Thoracic aorta (tissue), 2 donors: ENCODE data around the gene CRACR2B. TPM values are rescaled to one million over a fixed set of nuclear protein-coding genes. Genes with fewer than 3 reads are reported as not detected.

Source experiments
- ATAC-seq: fragments of 150-250 bp; one replicate; pipeline ENCODE4 v1.8.0; 2017; ENCODE audit warnings: low read depth; ENCODE audit not compliant: insufficient number of reproducible peaks, low FRiP score
- DNase-seq: peaks from one replicate; pipeline ENCODE4 v3.0.0-alpha.2; 2020; ENCODE audit warnings: low spot score
- H3K27ac ChIP-seq, 2 donors: fragments of 200-600 bp; sonication (generic); 1 replicate in 1 of 2; 2 replicates in 1 of 2; pipeline ENCODE4 v1.5.1; 2016; ENCODE audit warnings: mild to moderate bottlenecking in 2 of 2, moderate library complexity in 2 of 2
- H3K27me3 ChIP-seq: fragments of 200-600 bp; sonication (generic); replicated peaks from 2 replicates; pipeline ENCODE4 v1.6.0; 2016; ENCODE audit warnings: mild to moderate bottlenecking; ENCODE audit not compliant: insufficient read depth
- H3K36me3 ChIP-seq: fragments of 200-600 bp; sonication (generic); one replicate; pipeline ENCODE4 v1.5.1; 2016
- H3K4me1 ChIP-seq, 2 donors: fragments of 200-600 bp; sonication (generic); 1 replicate in 1 of 2; 2 replicates in 1 of 2; pipeline versions ENCODE4 v1.5.1 to v1.6.0; 2016; ENCODE audit warnings: low read depth in 2 of 2, mild to moderate bottlenecking in 1 of 2; ENCODE audit not compliant: control insufficient read depth in 1 of 2
- H3K4me3 ChIP-seq: fragments of 200-600 bp; sonication (generic); 2 replicates; pipeline ENCODE4 v1.5.1; 2016; ENCODE audit warnings: mild to moderate bottlenecking
- H3K9me3 ChIP-seq: fragments of 200-600 bp; sonication (generic); 2 replicates; pipeline ENCODE4 v1.5.1; 2016
- total RNA-seq, 2 donors: library from RNA; depleted of rRNA; stranded (reverse); fragments of >200 nt; gene quantifications; one replicate each; pipeline versions ENCODE4 v1.1.0 to v1.2.3, GENCODE V29; 2016
- TF ChIP-seq, protein P1 (sequence below): fragments of 200-600 bp; sonication (generic); IDR thresholded peaks from one replicate; pipeline ENCODE4 v1.5.1; 2019; ENCODE audit warnings: antibody characterized with exemption

CRACR2B gene
- total RNA-seq, 2 donors from 2014 or later: 9.6 to 11.6 TPM

DNA sequence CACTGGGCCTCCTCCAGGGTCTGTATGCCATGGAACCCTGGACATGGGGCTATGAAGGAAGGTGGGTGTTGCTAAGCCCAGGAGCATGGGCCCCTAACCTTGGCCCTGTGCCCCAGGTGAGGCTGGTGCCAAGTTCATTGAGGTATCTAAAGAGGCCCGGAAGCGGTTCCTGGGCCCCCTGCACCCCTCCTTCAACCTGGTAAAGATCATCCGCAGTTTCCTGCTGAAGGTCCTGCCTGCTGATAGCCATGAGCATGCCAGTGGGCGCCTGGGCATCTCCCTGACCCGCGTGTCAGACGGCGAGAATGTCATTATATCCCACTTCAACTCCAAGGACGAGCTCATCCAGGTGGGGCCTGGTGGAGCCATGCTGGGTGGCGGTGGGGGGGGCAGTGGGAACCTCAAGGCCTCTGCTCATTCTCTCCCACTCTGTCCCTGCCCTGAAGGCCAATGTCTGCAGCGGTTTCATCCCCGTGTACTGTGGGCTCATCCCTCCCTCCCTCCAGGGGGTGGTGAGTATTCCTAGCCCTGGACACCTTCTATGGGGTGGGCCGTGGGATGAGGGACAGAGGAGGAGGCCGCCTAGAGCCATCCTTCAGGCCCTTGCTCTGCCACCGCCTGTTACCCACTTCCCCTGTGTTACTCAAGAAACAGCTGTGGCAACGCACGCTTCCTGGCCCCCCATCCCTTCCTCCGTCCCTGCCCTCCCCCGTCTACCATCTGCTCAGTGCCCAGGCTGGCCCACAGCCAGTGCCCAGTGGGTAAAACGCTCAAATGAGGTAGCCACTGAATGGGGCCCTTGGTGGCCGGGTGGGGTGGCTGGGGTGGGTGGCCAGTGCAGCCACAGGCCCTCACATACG is 6.0 kb upstream of the CRACR2B start:
- TF ChIP-seq, protein P1, sequence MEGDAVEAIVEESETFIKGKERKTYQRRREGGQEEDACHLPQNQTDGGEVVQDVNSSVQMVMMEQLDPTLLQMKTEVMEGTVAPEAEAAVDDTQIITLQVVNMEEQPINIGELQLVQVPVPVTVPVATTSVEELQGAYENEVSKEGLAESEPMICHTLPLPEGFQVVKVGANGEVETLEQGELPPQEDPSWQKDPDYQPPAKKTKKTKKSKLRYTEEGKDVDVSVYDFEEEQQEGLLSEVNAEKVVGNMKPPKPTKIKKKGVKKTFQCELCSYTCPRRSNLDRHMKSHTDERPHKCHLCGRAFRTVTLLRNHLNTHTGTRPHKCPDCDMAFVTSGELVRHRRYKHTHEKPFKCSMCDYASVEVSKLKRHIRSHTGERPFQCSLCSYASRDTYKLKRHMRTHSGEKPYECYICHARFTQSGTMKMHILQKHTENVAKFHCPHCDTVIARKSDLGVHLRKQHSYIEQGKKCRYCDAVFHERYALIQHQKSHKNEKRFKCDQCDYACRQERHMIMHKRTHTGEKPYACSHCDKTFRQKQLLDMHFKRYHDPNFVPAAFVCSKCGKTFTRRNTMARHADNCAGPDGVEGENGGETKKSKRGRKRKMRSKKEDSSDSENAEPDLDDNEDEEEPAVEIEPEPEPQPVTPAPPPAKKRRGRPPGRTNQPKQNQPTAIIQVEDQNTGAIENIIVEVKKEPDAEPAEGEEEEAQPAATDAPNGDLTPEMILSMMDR: no peak
- ATAC-seq (no peak), DNase-seq (no peak)
- H3K4me3 ChIP-seq: peak overlapping the region; percentile 98
- no peaks in the 10 kb centered on the region for H3K9me3 ChIP-seq
- peaks cover 4% of the 10 kb centered on the region for H3K27me3 ChIP-seq
- H3K36me3 ChIP-seq: peaks cover 35% of the 10 kb centered on the region
- H3K4me1 ChIP-seq: peaks cover 25 to 35% of the 10 kb centered on the region in 2 donors
- H3K27ac ChIP-seq: peak overlapping the region; percentile 59 to 100

DNA sequence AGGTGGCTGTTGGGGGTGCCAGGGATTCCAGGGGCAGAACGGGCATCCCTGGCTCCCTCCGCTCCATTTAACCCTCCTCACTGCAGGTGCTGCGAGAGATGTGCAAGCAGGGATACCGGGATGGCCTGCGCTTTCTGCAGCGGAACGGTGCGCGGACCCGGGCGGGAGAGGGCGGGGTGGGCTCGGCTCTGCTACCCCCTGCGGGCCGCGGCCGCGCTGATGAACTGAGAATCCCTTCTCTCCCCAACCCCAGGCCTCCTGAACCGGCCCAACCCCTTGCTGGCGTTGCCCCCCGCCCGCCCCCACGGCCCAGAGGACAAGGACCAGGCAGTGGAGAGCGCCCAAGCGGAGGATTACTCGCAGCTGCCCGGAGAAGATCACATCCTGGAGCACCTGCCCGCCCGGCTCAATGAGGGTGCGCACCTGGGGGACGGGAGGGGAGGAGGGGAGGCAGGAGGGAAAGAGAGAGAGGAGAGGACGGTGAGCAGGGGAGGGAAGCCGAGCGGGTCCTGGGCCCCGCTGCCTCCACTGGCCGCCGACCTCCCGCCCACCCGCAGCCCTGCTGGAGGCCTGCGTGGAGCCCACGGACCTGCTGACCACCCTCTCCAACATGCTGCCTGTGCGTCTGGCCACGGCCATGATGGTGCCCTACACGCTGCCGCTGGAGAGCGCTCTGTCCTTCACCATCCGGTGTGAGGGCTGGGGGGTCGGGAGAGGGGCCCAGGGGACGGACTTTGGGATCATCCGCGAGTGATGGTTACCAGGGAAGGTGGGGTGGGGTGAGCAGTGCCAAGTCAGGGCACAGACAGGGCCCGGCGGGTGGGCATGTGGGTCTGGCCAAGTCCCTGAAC is 4.1 kb upstream of the CRACR2B start:
- H3K36me3 ChIP-seq: peaks cover 35% of the 10 kb centered on the region
- TF ChIP-seq, protein P1: no peak
- H3K4me1 ChIP-seq: peaks cover 35 to 46% of the 10 kb centered on the region in 2 donors
- no peaks in the 10 kb centered on the region for H3K9me3 ChIP-seq
- DNase-seq (no peak), ATAC-seq (no peak)
- no peak overlapping the region for H3K4me3 ChIP-seq
- H3K27ac ChIP-seq: no peak overlapping the region
- H3K27me3 ChIP-seq: peaks cover 6% of the 10 kb centered on the region

DNA sequence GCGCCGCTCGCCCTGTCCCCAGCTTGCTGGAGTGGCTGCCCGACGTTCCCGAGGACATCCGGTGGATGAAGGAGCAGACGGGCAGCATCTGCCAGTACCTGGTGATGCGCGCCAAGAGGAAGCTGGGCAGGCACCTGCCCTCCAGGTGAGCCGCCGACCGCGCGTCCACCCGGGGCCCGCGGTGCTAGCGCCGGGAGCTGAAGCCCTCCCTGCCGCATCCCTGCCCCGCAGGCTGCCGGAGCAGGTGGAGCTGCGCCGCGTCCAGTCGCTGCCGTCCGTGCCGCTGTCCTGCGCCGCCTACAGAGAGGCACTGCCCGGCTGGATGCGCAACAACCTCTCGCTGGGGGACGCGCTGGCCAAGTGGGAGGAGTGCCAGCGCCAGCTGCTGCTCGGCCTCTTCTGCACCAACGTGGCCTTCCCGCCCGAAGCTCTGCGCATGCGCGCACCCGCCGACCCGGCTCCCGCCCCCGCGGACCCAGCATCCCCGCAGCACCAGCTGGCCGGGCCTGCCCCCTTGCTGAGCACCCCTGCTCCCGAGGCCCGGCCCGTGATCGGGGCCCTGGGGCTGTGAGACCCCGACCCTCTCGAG is 3.3 kb upstream of the CRACR2B start:
- H3K9me3 ChIP-seq: no peaks in the 10 kb centered on the region
- ATAC-seq (no peak), DNase-seq (no peak)
- peaks cover 35% of the 10 kb centered on the region for H3K36me3 ChIP-seq
- TF ChIP-seq, protein P1: no peak
- H3K27ac ChIP-seq: no peak overlapping the region
- no peak overlapping the region for H3K4me3 ChIP-seq
- H3K4me1 ChIP-seq: peaks cover 33 to 49% of the 10 kb centered on the region in 2 donors
- H3K27me3 ChIP-seq: peaks cover 6% of the 10 kb centered on the region

DNA sequence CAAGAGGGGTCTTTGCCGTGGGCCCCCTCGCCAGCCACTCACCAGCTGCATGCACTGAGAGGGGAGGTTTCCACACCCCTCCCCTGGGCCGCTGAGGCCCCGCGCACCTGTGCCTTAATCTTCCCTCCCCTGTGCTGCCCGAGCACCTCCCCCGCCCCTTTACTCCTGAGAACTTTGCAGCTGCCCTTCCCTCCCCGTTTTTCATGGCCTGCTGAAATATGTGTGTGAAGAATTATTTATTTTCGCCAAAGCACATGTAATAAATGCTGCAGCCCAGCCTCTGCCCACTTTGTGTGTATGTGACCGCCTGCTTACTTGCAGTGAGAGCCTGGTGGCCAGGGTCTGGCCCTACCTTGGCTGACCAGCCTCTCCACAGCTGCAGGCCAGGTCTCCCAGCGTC is 2.8 kb upstream of the CRACR2B start:
- Histone ChIP-seq H3K36me3 (peaks cover 35% of the 10 kb centered on the region), H3K4me3 (no peak overlapping the region), H3K4me1 (peaks cover 39 to 55% of the 10 kb centered on the region in 2 donors), H3K9me3 (no peaks in the 10 kb centered on the region), H3K27me3 (peaks cover 6% of the 10 kb centered on the region), H3K27ac (no peak overlapping the region)
- no peak for ATAC-seq
- TF ChIP-seq, protein P1: no peak
- DNase-seq: no peak
